Naive B cell (primary cell): ENCODE measurements around the gene MYL6B. TPM values are rescaled to one million over a fixed set of nuclear protein-coding genes. Genes with fewer than 3 reads are reported as not detected.
"Not testable (repeated sequence)": the region's sequence is repeated elsewhere in the genome, so short reads cannot be mapped to it uniquely, and the experiment has no call there.

ENCODE experiments used
- ATAC-seq, 2 donors: fragments of 150-1000 bp; cut with Tn5 transposase; 2 replicates each; pipeline ENCODE4 v1.10.0; 2021; ENCODE audit warnings: low read depth in 2 of 2, mild to moderate bottlenecking in 2 of 2, moderate library complexity in 2 of 2
- DNase-seq: peaks from one replicate; pipeline ENCODE4 v3.0.0; 2022
- H3K27ac Mint-ChIP-seq, 6 donors: one replicate each; pipeline ENCODE4 v1.8.0; 2020 to 2022; ENCODE audit warnings: mild to moderate bottlenecking in 6 of 6, mixed read lengths in 6 of 6, moderate library complexity in 5 of 6, inconsistent platforms in 2 of 6
- H3K27me3 Mint-ChIP-seq, 3 donors: one replicate each; pipeline ENCODE4 v1.8.0; 2021 to 2022; ENCODE audit warnings: mixed read lengths in 3 of 3, mild to moderate bottlenecking in 1 of 3
- H3K36me3 Mint-ChIP-seq, 2 donors: one replicate each; pipeline ENCODE4 v1.8.0; 2020 to 2022; ENCODE audit warnings: mixed read lengths in 2 of 2, inconsistent platforms in 1 of 2, mild to moderate bottlenecking in 1 of 2
- H3K4me1 Mint-ChIP-seq, 3 donors: one replicate each; pipeline ENCODE4 v1.8.0; 2020 to 2022; ENCODE audit warnings: mixed read lengths in 3 of 3, inconsistent platforms in 1 of 3, mild to moderate bottlenecking in 1 of 3, moderate library complexity in 1 of 3
- H3K4me3 Mint-ChIP-seq, 8 donors: one replicate each; pipeline ENCODE4 v1.8.0; 2020 to 2022; ENCODE audit warnings: mild to moderate bottlenecking in 8 of 8, mixed read lengths in 8 of 8, moderate library complexity in 8 of 8, inconsistent platforms in 2 of 8
- H3K9me3 Mint-ChIP-seq, 7 donors: one replicate each; pipeline ENCODE4 v1.8.0; 2020 to 2022; ENCODE audit warnings: mixed read lengths in 7 of 7, mild to moderate bottlenecking in 5 of 7, inconsistent platforms in 2 of 7, moderate library complexity in 1 of 7
- polyA plus RNA-seq, 6 donors: library from polyadenylated mRNA; unstranded; fragments of 300-500 nt; fragmentation: Illumina TruSeq; gene quantifications; one replicate each; pipeline ENCODE4 v1.2.3, GENCODE V29; 2021; ENCODE audit warnings: low read depth in 6 of 6

Gene MYL6B
- polyA plus RNA-seq, 6 donors from 2014 or later = 14.2 to 35.1 (median 20.2) TPM

DNA sequence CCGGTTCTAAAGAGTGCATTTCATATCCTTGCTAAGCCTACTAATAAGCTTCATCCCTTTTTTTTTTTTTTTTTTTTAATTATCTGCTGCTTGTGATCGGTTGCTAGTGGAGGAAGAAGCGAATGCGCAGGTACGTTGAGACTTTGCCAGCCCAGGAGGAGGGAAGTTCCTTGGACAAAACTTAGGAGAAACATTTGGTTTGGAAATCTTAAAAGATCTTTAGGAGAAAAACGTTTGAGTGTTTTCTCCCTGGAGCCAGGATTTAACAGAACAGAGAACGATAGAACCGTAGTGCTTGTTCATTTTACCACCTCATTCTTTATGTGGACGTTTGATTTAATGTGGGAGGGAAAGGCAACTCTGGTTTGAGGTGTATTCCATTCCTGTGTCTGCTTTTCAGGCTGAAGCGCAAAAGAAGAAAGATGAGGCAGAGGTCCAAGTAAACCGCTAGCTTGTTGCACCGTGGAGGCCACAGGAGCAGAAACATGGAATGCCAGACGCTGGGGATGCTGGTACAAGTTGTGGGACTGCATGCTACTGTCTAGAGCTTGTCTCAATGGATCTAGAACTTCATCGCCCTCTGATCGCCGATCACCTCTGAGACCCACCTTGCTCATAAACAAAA lies 35.2 kb upstream of the MYL6B start:
- peaks cover 32 to 43% (median 39%) of the 10 kb centered on the region in 3 donors for H3K4me1 Mint-ChIP-seq
- peak overlapping the region; percentile 89 to 99 (median 95) for H3K4me3 Mint-ChIP-seq
- not testable (repeated sequence) for DNase-seq, H3K27me3 Mint-ChIP-seq, H3K9me3 Mint-ChIP-seq, ATAC-seq
- H3K36me3 Mint-ChIP-seq = peaks cover 9 to 24% of the 10 kb centered on the region in 2 donors
- peak overlapping the region; percentile 96 to 100 (median 99) for H3K27ac Mint-ChIP-seq

DNA sequence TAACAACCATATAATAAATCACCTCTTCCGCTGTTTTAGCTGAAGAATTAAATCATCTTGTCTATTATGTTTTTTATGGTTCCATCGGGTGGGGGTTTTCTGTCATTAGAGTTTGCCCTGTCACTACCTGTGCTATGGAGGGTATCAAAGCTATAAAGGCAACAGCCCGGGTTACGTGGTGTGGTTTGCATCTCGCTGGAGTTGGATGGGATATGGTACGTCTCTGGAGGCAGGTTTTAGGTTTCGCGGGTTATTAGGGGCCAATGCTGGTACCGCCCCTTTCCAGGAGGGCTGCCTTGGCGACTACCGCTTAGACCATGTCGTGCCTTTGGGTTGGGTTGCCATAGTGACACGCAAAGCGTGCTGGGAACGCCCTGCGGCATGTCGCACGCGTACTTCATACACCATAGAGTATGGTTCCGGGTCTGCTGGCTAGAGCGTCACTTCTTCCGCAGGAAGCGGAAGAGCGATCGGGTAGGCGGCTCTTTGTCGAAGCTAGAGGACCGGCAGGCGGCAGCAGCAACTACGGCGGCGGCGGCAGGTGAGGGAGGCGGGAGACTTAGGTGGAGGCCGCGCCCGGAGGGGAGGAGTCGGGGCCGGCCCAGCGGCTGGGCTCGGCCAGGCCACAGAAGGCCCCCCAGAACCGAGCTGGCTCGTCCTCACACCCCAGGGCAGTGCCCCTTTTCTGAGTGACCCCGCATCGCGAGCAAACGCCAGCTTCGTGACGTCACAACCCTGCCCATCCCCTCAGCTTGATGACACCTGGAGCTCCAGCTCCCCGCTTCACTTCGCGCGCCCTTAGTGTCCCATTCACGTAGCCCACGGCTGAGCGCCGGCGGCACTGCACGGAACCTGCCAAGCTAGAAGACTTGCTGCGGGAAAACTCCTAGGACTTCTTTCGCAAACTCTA lies 34.4 kb upstream of the MYL6B start, which contains the start of gene ZC3H10:
Gene ZC3H10 (plus strand): TSS at position 489 of the 910 bp plus-strand sequence. CDS start 2,297 bp downstream, outside the sequence.
- ATAC-seq = peak; percentile 77 to 81
- H3K27ac Mint-ChIP-seq = peak within 1 kb of the TSS; percentile 96 to 100 (median 99)
- peaks cover 32 to 48% (median 43%) of the 10 kb centered on the region in 3 donors for H3K4me1 Mint-ChIP-seq
- H3K4me3 Mint-ChIP-seq = peak within 1 kb of the TSS; percentile 89 to 99 (median 95)
- H3K9me3 Mint-ChIP-seq = no peaks in the 10 kb centered on the region
- DNase-seq = peak; percentile 97
- no peaks in the 10 kb centered on the region for H3K27me3 Mint-ChIP-seq
- H3K36me3 Mint-ChIP-seq = peaks cover 9 to 23% of the 10 kb centered on the region in 2 donors

DNA sequence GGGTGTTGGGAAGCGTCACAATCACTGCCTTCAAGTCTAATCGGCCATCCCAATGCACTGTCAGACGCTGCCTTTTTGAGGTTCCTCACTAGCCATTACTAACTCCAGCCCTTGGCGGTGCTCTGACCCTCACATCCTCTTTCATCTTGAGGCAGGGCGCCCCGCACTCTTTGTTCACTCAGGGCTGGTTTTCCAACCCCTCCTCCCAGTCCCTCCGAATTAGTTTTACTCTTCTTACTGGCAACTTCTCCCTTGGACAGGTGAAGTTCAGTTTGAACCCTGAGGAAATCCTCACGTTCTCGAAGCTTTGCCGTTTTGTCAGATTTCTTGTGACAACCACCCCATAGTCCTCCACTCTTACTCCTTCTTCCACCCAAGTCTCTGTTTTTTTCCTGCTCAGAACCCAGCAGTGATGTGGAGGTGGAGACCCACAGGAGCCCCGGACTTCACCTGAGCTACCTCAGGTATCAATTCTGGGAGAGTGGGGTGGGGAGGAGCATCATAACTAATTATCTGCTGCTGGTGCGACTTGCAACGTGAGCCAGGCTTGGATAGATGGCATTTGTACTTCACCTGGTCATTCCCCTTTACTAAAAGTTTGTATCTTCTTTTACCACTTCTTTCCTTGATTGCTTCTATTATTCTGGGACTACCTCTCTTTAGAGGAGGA lies 33.6 kb upstream of the MYL6B start:
- Mint-ChIP-seq H3K4me1 (peaks cover 34 to 53% (median 47%) of the 10 kb centered on the region in 3 donors), H3K27me3 (no peaks in the 10 kb centered on the region), H3K9me3 (no peaks in the 10 kb centered on the region), H3K27ac (peak overlapping the region; percentile 96 to 100 (median 99)), H3K36me3 (peaks cover 9 to 15% of the 10 kb centered on the region in 2 donors), H3K4me3 (peak overlapping the region; percentile 89 to 99 (median 95))
- no peak for DNase-seq
- peak in 1 of 2 donors; percentile 1 for ATAC-seq

DNA sequence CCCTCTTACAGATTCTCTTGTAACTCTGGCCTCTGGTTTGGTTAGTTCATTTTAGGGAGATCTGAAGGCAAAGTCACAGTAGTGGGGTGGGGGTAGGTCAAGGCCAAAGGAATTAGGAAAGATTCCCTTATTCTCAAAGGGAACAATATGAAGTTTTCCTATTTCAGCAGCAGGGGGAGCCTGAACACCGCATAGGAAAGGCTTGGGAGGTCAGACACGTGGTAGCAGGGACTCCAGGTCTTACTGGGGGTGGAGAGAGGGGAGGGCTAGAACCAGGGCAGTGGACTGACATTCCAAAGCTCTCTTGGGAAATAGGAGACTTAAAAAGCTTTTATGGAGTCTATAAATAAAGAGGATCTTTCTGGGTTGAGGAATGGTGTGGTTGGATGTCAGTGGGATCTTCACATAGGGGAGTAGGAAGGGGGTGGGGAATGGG lies 33.0 kb upstream of the MYL6B start:
- Mint-ChIP-seq H3K27me3 (no peaks in the 10 kb centered on the region), H3K4me1 (peaks cover 36 to 57% (median 51%) of the 10 kb centered on the region in 3 donors), H3K4me3 (peak overlapping the region; percentile 89 to 99 (median 95)), H3K9me3 (no peaks in the 10 kb centered on the region), H3K36me3 (peaks cover 9 to 15% of the 10 kb centered on the region in 2 donors), H3K27ac (peak overlapping the region; percentile 96 to 100 (median 99))
- ATAC-seq (no peak), DNase-seq (peak; percentile 56)

DNA sequence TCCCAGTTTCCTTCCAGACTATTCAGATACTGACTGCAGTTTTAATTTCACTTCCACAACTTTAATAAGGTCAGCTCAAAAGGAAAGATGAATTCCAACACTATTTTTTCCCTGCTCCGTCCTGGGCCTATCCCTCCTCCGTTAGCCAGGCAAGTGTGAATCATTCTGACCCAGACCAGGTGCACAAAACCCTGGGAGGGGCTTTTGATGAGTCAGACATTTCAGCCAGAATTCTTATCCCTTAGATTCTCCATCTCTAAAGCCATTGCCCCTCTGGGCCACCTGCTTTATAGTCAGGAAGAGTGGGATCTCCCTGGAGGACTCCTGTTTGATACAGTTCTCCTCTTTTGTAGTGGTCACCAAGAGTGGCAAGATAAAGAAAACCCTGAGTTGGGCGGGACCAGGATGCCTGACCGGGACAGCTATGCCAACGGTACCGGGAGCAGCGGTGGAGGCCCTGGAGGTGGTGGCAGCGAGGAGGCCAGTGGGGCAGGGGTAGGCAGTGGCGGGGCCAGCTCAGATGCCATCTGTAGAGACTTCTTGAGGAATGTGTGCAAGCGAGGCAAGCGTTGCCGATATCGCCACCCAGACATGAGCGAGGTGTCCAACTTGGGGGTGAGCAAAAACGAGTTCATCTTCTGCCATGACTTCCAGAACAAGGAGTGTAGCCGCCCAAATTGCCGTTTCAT lies 32.1 kb upstream of the MYL6B start:
- peaks cover 36 to 61% (median 51%) of the 10 kb centered on the region in 3 donors for H3K4me1 Mint-ChIP-seq
- no peaks in the 10 kb centered on the region for H3K27me3 Mint-ChIP-seq
- no peaks in the 10 kb centered on the region for H3K9me3 Mint-ChIP-seq
- H3K36me3 Mint-ChIP-seq = peaks cover 9 to 15% of the 10 kb centered on the region in 2 donors
- H3K4me3 Mint-ChIP-seq = peak overlapping the region in 3 of 8 donors; percentile 5 to 90 (median 12)
- peak overlapping the region in 4 of 6 donors; percentile 50 to 96 (median 78) for H3K27ac Mint-ChIP-seq
- DNase-seq (no peak), ATAC-seq (no peak)

DNA sequence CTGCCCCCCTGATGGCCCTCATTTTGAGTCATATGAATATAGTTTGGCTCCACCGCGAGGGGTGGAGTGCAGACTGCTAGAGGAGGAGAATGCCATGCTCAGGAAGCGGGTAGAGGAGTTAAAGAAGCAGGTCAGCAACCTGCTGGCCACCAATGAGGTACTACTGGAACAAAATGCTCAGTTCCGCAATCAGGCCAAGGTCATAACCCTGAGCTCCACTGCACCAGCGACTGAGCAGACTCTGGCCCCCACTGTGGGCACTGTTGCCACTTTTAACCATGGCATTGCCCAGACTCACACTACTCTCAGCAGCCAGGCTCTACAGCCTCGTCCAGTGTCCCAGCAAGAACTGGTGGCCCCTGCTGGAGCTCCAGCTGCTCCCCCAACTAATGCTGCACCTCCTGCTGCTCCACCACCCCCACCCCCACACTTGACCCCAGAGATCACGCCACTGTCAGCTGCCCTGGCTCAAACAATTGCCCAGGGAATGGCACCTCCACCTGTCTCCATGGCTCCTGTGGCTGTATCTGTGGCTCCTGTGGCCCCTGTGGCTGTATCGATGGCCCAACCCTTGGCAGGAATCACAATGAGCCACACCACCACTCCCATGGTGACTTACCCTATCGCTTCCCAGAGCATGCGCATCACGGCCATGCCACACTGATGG lies 31.1 kb upstream of the MYL6B start:
- H3K27ac Mint-ChIP-seq = peak overlapping the region in 2 of 6 donors; percentile 50 to 96

DNA sequence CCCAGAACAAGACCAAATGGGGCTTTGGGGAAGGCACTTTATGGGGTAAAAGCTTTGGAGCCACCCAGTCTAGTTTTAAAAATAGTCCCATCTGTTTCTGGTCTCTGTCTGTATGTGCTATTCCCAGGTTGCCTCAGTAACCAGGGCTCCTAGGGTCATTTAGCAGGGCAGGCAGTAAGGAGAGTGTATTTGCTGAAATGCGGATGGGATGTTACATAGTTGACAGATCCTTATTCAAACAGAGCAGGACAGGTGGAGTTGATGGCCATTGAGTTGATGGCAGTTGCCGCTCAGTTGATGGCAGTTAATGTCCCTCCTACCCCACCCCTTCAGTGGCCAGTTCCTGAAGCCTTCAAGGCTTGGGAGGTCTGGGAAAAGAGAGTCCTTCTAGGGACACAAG lies 29.8 kb upstream of the MYL6B start:
- Mint-ChIP-seq H3K27ac (peak overlapping the region in 2 of 6 donors; percentile 50 to 96), H3K4me1 (peaks cover 45 to 64% (median 61%) of the 10 kb centered on the region in 3 donors), H3K4me3 (no peak overlapping the region)

More for the DNA sequence above, 31.1 kb upstream of the MYL6B start:
- no peak for DNase-seq
- Mint-ChIP-seq H3K36me3 (peaks cover 8 to 15% of the 10 kb centered on the region in 2 donors), H3K27me3 (no peaks in the 10 kb centered on the region), H3K4me3 (peak overlapping the region in 2 of 8 donors; percentile 6 to 50), H3K4me1 (peaks cover 41 to 64% (median 56%) of the 10 kb centered on the region in 3 donors), H3K9me3 (no peaks in the 10 kb centered on the region)
- ATAC-seq = no peak

DNA sequence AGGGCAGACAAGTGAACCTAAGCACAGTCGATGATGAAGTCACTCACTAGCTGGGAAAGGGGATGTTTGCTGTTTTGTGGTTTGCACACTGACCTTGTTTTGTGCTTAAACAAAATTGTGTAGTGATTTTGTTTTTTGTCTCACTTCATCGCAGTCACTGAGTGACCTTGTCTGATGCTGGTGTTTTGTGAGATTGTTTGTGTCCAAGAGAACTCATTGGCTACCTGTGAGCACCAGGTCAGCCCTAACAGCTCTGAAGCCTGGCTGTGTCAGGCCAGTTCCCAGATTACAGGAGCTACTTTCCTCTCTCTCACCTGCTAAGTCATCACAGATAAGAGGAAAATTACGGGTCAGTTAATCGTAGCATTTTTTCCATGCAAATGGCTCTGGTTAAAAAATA lies 28.3 kb upstream of the MYL6B start:
- no peak overlapping the region for H3K4me3 Mint-ChIP-seq
- H3K4me1 Mint-ChIP-seq = peaks cover 41 to 60% (median 59%) of the 10 kb centered on the region in 3 donors
- H3K27me3 Mint-ChIP-seq = no peaks in the 10 kb centered on the region
- DNase-seq (no peak), ATAC-seq (no peak)
- peak overlapping the region in 1 of 6 donors; percentile 57 for H3K27ac Mint-ChIP-seq
- no peaks in the 10 kb centered on the region for H3K9me3 Mint-ChIP-seq
- H3K36me3 Mint-ChIP-seq = no peaks in the 10 kb centered on the region

More for the DNA sequence above, 29.8 kb upstream of the MYL6B start:
- Mint-ChIP-seq H3K27me3 (no peaks in the 10 kb centered on the region), H3K36me3 (peaks cover 0 to 4% of the 10 kb centered on the region in 2 donors), H3K9me3 (no peaks in the 10 kb centered on the region)
- DNase-seq (no peak), ATAC-seq (no peak)

DNA sequence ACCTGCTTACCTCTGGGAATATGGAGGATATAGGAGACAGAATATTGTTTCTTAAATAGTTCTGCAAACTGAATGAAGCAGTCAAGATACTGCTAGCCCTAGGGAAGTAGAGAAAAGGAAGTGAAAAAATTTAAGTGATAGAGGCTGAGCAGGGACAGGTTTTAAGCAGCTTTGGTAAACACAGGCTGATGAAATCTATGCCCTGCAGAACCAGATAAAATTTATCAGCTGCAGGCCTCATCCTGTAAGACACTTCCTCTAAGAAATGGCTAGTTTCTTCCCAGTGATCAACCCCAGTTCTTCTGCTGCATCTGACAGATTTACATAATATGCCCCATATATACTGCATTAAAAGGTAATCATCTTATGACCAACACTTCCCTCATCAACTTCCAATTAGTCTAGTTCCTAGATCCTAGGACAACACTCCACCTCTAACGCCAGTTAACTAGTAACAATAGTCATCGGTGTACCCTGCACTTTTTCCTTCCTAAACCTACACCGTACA lies 25.6 kb upstream of the MYL6B start:
- H3K4me1 Mint-ChIP-seq = peaks cover 50 to 75% (median 69%) of the 10 kb centered on the region in 3 donors
- DNase-seq = peak; percentile 64

DNA sequence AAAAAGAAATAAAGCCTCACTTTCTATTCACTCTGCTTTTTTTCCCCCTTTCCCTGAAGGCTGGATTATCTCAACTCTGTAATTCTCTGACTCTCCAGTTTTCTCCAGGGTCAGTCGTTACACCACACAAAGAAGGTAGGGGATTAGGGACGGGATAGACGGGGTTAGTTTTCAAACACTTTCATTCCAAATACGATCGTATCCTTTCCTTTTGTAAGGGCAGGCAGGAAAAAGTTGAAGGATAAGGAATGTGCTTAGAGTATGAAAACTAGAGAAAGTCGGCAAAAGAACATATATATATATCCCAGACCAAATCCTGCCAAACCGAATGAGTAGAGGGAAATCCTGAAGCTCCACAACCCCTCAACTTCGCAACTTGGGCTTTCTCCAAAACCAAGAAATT lies 24.9 kb upstream of the MYL6B start:
- ATAC-seq (no peak), DNase-seq (no peak)
- Mint-ChIP-seq H3K27ac (peak overlapping the region; percentile 82 to 98 (median 96)), H3K4me1 (peaks cover 57 to 80% (median 71%) of the 10 kb centered on the region in 3 donors), H3K27me3 (no peaks in the 10 kb centered on the region), H3K36me3 (peaks cover 0 to 18% of the 10 kb centered on the region in 2 donors), H3K9me3 (no peaks in the 10 kb centered on the region), H3K4me3 (peak overlapping the region; percentile 87 to 100 (median 98))

More for the DNA sequence above, 25.6 kb upstream of the MYL6B start:
- Mint-ChIP-seq H3K9me3 (no peaks in the 10 kb centered on the region), H3K27me3 (no peaks in the 10 kb centered on the region), H3K27ac (peak overlapping the region; percentile 84 to 98 (median 92)), H3K36me3 (peaks cover 0 to 11% of the 10 kb centered on the region in 2 donors), H3K4me3 (peak overlapping the region; percentile 69 to 100 (median 96))
- ATAC-seq = peak; percentile 23 to 27

DNA sequence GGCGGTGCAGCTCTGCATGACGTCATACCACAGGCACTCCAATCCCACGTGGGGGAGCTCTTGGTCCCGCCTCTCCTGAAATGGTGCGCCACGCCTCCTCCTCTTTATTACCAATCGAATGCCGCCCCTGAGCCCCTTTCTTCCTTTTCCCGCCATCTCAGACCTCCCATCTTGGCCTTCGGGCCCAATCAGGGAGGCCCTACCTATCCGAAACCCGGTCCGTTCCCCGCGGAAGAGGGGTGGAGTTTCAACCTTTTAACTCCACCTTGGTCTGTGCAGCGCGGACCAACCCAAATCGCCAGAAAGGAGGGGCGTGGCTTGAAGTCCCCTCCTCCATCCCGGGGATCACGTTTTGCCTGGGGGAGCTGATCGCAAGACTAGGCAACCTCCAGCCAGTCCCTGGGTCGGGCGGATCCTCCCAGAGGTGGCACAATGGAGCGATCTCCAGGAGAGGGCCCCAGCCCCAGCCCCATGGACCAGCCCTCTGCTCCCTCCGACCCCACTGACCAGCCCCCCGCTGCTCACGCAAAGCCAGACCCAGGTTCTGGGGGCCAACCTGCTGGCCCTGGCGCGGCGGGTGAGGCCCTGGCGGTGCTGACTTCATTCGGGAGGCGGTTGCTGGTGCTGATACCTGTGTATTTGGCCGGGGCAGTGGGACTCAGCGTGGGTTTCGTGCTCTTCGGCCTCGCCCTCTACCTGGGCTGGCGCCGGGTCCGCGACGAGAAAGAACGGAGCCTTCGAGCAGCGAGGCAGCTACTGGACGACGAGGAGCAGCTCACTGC lies 24.3 kb upstream of the MYL6B start, which contains the start of gene ESYT1:
Gene ESYT1 (plus strand): TSS at position 380 of the 782 bp plus-strand sequence. CDS start 53 bp downstream, at position 433.
- ATAC-seq (peak; percentile 85 to 87), DNase-seq (peak; percentile 97)
- H3K27ac Mint-ChIP-seq = peak within 1 kb of the TSS; percentile 85 to 98 (median 96)
- H3K36me3 Mint-ChIP-seq = peaks cover 0 to 22% of the 10 kb centered on the region in 2 donors
- peaks cover 58 to 80% (median 71%) of the 10 kb centered on the region in 3 donors for H3K4me1 Mint-ChIP-seq
- peak within 1 kb of the TSS; percentile 87 to 100 (median 98) for H3K4me3 Mint-ChIP-seq
- no peaks in the 10 kb centered on the region for H3K27me3 Mint-ChIP-seq
- no peaks in the 10 kb centered on the region for H3K9me3 Mint-ChIP-seq
